Measurements from ENCODE around the gene CLIP3.

GRCh38 chr19:35973487-35973886, 59.2 kb downstream of the CLIP3 start:
- TF ChIP-seq CTCF (IDR thresholded peaks at IDR 0.05) = no peak
- no peak for TF ChIP-seq POLR2A (IDR thresholded peaks at IDR 0.05)

Data from right lobe of liver (tissue), 4 donors.